ENCODE results near the gene POLR1A.
A peak's percentile ranks its signal among the peaks of the same experiment; 100 is the strongest.

The POLR1A gene

DNA sequence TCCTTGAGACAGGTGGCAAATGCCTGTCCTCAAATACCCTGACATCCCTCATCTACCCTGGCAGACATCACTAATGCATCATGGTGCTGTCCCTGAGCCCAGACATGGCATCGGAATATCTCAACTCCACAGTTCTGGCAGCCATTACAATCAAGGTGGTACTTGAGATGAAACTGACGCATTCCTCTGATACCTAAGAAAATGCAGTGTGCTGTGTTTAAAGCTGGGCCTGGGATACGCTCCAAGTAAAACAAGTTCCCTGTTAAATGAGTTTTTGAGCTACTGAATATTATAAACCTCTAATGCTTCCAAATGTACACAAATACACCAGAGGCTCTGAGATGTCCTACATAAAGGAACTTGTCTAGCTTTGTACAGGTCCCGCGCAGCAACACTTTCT lies 29.8 kb downstream of the POLR1A start:
- TF ChIP-seq ZFX (IDR thresholded peaks at IDR 0.05; ENCODE audit: borderline replicate concordance) = no peak
- no peak for TF ChIP-seq CTCF (IDR thresholded peaks at IDR 0.05)
- H3K27ac ChIP-seq = no peak overlapping the region

DNA sequence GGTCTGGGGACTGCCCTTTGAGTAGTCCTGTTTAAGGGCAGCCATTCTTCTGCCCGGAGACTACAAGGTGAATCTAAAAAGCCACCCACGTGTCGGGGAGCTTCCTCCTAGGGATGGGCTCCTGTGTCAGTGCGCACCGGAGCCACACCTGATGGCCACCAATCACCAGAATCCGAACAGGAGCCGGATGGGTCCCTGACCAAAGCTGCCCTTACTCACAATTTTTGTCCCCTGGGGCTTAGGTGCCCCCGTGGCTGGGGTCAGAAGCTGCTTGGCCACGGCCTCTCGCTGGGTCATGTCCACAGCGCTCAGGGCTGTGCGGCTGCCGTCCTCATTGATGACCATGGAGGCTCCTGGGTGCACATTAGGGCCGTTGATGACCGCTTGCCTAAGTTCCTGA lies 30.9 kb downstream of the POLR1A start:
- H3K27ac ChIP-seq = no peak overlapping the region
- TF ChIP-seq ZFX (IDR thresholded peaks at IDR 0.05; ENCODE audit: borderline replicate concordance) = no peak
- no peak for TF ChIP-seq CTCF (IDR thresholded peaks at IDR 0.05)

- H3K27ac ChIP-seq = peak overlapping the region; percentile 83; the same call in 1 of the 2 replicates
- TF ChIP-seq CTCF (IDR thresholded peaks at IDR 0.05) (no peak), ZFX (IDR thresholded peaks at IDR 0.05; ENCODE audit: borderline replicate concordance) (no peak)
Measured at GRCh38 chr2:86074256-86074655, 31.4 kb downstream of the POLR1A start.

DNA sequence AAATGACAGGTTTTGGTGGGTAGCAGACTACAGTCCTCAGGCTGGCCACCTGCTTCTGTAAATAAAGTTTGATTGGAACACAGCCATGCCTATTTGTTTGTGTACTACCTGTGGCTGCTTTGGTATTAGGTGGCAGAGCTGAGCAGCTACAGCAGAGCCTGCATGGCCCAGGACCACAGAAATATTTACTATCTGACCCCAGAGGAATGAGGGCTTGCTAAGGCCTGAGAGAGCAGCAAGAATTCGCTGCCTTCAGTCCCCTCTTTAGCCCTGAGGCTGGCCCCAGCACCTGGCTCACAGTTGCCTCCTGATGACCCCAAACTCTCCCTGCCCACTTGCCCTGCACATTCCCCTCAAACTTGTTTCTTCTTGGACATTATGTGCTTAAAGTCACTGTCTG lies 32.5 kb downstream of the POLR1A start:
- no peak for TF ChIP-seq CTCF (IDR thresholded peaks at IDR 0.05)
- no peak for TF ChIP-seq ZFX (IDR thresholded peaks at IDR 0.05; ENCODE audit: borderline replicate concordance)
- H3K27ac ChIP-seq = peak overlapping the region; percentile 83

GRCh38 chr2:86072271-86072858 lies 33.3 kb downstream of the POLR1A start:
- no peak for TF ChIP-seq ZFX (IDR thresholded peaks at IDR 0.05; ENCODE audit: borderline replicate concordance)
- TF ChIP-seq CTCF (IDR thresholded peaks at IDR 0.05) = no peak
- H3K27ac ChIP-seq = peak overlapping the region; percentile 83

DNA sequence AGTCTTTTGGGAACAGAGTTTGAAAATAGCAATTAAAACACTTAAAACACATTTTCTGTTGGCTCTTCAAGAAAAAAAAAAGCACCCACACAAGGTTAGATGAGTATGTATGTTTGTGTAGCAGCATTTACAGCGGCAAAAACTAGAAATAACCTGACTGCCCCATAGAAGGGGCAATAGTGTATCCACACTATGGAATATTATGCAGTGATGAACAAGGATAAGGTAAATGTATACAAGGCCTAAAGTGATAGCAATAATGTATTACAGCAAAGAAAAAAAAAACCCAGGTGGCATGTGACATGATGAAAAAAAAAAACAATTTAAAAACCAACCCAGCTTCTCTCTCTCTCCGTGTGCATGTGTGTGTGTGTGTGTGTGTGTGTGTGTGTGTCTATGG lies 34.8 kb downstream of the POLR1A start:
- peak overlapping the region; percentile 83; the same call in 1 of the 2 replicates for H3K27ac ChIP-seq
- TF ChIP-seq ZFX (IDR thresholded peaks at IDR 0.05; ENCODE audit: borderline replicate concordance) = no peak
- no peak for TF ChIP-seq CTCF (IDR thresholded peaks at IDR 0.05)

- no peak overlapping the region for H3K27ac ChIP-seq
Measured at GRCh38 chr2:86069783-86070339, 35.8 kb downstream of the POLR1A start.

More at GRCh38 chr2:86069783-86070339, 35.8 kb downstream of the POLR1A start:
- TF ChIP-seq ZFX (IDR thresholded peaks at IDR 0.05; ENCODE audit: borderline replicate concordance) = no peak
- TF ChIP-seq CTCF (IDR thresholded peaks at IDR 0.05) = no peak

All from 22Rv1 (cell line).